Measurements from ENCODE around the gene ETS2.

- no peak for TF ChIP-seq FOXM1 (IDR thresholded peaks at IDR 0.05; ENCODE audit: borderline replicate concordance)
- no peak for TF ChIP-seq SP1 (IDR thresholded peaks at IDR 0.05)
- no peak for TF ChIP-seq HDGF (IDR thresholded peaks at IDR 0.05; ENCODE audit: borderline replicate concordance)
- no peak for TF ChIP-seq ELF4 (IDR thresholded peaks at IDR 0.05)
- TF ChIP-seq BHLHE40 (IDR thresholded peaks at IDR 0.05; ENCODE audit: borderline replicate concordance): no peak
- TF ChIP-seq ARNT (IDR thresholded peaks at IDR 0.05): no peak
- no peak for TF ChIP-seq ZNF384 (IDR thresholded peaks at IDR 0.05)
- no peak for TF ChIP-seq CTBP1 (IDR thresholded peaks at IDR 0.05; ENCODE audit: borderline replicate concordance)
- TF ChIP-seq FOXK2 (IDR thresholded peaks at IDR 0.05): no peak
- no peak for TF ChIP-seq NFRKB (IDR thresholded peaks at IDR 0.05)
Observed at GRCh38 chr21:38824124-38824822, 18.5 kb downstream of the ETS2 start.

All from HEK293T (cell line).